GM19455 (cell line): ENCODE results near the gene ABTB2.

Experiments used
- ATAC-seq: cut with Tn5 transposase; IDR thresholded peaks from one replicate; pipeline ENCODE4 v1.9.1; 2021; ENCODE audit not compliant: unreplicated experiment

Gene ABTB2

GRCh38 chr11:34296412-34296811 lies 61.4 kb downstream of the ABTB2 start:
- no peak for ATAC-seq

- no peak for ATAC-seq
These were observed 65.3 kb downstream of the ABTB2 start for GRCh38 chr11:34292546-34292945.

DNA sequence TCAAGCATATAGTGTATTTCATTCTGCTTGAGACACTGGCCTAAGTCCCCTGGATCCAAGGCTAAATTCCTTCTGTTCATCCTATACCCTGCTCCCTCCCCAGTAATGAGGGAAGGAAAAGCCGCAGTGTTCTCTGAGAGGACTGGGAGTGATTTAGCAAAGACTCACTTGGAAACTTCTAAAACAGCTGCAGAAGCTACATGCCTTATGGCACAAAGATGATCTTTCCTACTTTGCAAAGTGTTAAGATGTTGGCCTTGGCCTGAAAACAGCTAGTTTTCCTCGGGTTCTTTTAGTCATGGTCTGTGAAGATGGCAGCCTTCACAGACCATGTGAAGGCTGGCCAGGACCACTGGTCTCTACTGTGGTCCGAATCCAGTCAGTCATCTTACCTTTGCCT lies 65.7 kb downstream of the ABTB2 start:
- no peak for ATAC-seq

DNA sequence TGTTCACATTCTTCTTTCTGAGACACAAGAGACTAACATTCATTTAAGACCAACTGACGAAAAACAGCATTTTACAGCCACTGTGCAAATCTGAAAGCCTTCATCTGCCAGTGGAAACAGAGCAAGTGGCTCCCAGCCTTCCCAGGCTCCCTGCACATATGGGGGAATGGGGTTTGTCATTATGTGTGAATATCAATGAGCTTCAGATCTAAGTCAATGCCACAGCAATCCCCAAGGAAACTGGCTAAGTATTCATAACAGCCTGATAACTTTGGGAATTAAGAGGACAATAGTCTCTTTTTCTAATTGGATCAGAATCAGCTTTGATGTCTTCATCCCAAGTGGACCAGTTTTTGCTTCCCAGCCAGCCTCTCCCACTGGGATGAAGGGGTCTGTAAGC lies 66.9 kb downstream of the ABTB2 start:
- no peak for ATAC-seq

GRCh38 chr11:34288492-34288891 lies 69.3 kb downstream of the ABTB2 start:
- no peak for ATAC-seq

DNA sequence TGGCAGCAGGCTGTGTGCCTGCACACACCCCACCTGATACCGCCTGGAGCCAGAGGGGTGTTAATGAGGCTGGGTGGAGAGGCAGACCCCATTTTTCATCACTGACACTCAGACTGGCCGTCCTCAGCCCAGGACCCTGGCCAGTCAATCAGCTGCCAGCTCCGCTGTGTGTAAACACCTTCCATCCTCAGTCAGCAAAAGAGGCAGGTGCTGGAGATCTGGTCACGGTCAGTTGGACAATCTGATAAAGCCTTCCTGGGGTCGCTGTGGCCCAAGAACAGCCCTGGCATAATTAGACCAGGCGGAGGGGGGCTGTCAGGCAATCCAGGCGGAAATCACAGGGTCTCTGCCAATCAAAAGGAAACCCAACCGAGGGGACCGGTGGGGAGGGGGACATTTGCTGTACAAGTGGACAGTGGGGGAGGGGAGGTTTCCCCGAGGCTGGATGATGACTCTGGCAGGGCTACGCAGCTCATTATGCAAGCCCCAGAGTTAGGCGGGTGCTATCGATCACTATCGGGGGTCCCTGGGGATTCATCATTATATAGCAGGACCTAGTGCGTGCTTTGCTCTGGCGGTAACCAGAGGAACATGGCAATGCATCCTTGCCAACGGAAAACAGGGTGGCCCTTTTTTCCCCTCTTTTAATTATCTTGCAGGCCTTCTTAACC lies 72.9 kb downstream of the ABTB2 start:
- no peak for ATAC-seq

DNA sequence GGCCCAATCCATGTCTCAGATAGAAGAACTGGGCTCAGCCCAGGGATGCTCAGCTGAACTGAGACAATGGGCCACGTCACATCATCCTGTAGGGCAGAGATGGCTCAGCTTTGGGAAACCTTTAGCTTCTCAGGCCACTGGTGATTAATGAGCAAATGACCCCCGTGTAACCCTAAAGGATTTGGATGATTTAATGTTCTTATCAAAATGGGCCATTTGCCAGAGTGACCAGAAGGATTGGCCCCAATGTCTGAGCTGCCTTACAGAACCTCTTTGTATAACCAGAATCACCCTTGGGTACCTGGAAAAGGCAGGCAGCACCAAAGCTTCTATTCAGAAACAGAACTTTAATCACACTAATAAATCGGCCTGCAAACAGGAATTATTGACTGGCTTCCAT lies 73.7 kb downstream of the ABTB2 start:
- no peak for ATAC-seq

DNA sequence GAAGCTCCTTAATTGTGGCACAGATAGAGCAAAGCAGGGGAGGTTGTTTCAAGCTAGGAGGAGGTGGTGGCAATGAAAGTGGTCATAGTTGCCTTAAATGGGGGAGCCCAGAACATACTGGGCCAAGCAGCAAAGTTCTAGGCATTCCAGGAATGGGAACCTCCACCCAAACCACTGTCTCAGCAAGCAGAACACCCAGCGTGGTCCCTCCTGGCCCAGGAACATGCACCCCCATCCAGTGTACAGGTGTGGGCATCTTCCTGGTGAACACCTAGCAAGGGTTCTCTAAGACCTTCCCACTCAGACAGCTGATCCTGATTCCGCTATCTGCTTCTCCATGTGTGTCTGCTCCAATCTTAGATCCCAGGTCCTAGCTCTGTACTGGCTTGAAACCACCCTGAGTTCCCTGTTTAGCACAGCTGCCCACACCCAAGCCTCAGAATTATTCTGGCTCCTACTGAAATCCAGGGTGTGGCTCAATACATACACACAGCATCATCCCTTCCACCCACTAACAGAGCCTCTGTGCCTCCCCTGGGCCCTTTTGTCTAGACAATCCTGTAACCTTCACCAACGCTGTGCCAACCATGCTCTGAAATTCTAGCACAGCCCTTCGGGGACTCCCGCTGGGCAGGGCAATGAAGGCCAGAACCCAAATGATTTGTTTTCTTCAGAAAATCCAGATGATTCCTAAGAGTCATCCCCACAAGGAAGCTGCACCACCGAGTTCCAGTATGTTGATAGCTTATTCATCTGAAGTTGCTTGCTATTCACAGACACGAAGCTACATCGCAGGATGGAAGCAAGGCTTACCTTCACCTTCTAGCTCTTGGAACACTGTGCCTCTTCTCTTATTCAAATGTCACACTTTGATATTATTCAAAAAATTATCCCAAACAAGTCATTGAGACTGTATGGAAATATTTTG lies 76.6 kb downstream of the ABTB2 start:
- ATAC-seq: no peak

DNA sequence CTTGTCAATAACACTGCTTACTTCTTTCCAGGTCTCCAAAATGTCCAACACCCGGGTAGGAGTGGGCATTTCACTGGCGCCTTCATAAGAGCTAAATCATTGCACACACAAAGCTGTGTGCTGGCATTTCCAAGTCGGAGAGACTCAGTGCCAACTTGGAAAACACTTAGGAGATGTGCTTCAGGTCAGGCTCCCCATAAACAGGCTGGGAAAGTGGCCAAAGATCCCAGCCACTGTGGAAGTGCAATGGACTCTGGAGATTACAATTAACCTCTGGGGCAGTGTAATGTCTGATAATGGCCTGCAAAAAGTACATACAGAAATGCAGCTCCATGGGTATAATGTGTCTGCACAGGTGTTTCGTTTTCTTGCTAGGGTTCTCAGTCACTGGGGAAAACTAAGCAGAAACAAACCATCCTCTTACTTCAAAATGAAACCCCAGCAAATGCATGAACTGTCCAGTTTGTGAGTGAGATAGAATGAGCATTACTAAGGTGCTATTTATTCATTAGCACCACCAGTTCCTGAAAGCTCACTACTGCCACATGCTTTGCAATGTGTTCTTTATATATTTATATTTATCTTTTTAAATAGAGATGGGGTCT lies 79.0 kb downstream of the ABTB2 start:
- ATAC-seq: no peak

DNA sequence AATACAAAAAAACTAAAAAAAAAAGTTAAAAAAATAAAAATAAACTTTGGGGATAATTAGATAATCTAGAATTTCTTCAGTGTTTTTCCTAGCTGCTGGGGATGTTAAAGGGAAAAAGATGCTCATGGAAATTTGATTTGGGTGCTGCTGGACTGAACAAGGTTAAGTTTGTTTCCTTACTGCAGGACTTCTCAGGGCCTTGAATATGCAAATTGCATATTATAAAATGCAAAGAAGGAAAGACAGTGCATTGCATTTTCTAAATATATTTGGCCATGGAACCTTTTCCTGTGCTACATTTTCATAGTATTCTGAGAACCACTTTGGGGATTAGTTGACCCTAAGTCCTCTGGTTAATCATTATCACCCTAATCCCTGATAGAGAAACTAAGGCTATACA lies 79.6 kb downstream of the ABTB2 start:
- ATAC-seq: no peak

DNA sequence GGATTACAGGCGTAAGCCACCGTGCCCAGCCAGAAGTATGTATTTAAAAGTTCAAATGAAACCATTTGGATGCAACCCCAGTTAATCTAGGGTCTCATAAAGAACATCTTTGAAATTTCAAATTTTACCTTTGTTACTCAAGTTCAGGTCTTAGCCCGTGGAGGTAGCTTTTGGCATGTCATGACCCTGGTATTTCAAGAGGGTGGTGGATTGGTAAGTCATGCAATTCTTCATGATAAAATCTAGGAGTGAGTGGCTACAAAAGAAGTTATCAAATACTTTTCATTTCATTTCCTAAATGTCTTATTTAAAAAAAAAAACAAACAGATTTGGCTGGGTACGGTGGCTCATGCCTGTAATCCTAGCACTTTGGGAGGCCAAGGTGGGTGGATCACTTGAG lies 80.6 kb downstream of the ABTB2 start:
- no peak for ATAC-seq

DNA sequence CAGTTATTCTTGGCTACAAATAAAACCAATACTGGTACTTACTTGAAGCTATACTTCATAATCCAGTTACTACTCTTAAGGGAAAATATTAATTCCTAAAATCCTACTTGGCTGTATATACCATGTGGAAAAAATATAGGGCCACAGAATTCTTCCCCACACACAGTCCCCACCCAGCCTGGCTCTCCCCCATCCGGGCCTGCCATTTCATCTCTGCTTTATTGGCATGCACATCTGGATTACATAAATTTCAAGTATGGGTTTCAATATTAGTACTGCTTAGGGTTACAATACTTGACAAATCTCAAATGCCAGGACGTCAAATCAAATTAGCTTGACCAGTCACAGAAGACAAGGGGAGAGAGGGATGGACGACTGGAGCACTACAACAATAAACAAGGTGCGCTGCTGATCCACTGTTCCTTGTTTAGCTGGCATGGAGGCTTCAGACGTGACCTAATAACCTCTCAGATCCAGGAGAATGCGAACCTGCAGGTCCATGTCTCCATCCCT lies 81.4 kb downstream of the ABTB2 start:
- no peak for ATAC-seq

DNA sequence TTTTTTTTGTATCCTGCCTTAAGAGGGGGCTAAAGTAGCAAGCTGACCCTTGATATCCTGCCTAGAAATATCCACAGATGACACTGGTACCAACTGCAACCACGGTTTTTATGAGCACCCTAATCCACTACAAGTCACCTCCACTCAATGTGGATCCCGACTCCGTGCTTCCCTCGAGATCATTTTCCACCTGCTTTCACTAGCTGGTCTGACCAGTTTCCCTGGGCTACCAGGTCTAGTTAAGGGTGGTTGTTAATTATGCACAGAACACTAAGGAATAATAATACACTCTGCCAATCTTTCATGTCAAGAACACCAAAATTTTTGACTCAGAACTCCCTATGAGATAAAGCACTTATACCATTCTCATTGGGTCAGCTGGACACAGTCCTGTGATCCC lies 82.3 kb downstream of the ABTB2 start:
- ATAC-seq: no peak

- ATAC-seq: no peak
These were observed 83.0 kb downstream of the ABTB2 start for GRCh38 chr11:34274712-34275398.

DNA sequence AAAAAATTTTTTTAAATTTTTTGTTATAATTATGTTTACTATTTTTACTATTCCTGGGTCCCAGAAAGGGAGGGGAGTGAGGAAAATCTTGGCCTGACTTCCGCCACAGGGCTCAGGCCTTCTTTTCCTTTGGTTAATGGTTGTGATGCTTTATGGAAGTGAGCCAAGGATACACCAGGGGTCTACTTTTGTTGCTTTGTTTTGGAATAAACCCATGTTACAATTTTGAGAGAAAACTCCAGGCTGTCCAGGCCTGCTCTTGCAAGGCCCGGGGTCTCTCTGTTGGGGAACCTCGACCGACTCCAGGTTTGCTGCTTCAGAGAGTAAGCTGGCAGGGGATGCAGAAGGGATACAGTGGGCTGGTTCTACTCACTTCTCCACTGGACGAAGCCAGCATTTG lies 84.7 kb downstream of the ABTB2 start:
- ATAC-seq: no peak

GRCh38 chr11:34271727-34272126 lies 86.1 kb downstream of the ABTB2 start:
- no peak for ATAC-seq

DNA sequence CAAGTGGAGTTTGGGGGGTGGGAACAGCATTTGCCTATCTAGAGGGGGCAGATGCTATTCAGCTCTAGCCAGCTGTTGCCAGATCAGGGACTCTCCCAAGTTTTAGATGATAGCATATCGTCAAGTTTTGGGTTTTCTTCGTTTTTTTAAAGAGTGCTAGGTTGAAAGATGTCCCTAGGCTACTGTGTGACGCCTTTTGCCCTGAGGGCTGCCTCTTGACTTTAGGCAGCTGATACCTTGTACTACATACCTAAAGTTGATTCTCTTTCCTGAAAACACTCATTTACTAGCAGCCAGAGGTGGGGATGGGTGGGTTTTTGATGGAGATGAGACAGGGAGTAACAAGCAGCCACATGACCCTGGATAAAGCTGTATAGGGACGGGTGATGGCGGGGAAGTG lies 87.1 kb downstream of the ABTB2 start:
- ATAC-seq: no peak

- no peak for ATAC-seq
These were observed 88.0 kb downstream of the ABTB2 start for GRCh38 chr11:34269694-34270245.

DNA sequence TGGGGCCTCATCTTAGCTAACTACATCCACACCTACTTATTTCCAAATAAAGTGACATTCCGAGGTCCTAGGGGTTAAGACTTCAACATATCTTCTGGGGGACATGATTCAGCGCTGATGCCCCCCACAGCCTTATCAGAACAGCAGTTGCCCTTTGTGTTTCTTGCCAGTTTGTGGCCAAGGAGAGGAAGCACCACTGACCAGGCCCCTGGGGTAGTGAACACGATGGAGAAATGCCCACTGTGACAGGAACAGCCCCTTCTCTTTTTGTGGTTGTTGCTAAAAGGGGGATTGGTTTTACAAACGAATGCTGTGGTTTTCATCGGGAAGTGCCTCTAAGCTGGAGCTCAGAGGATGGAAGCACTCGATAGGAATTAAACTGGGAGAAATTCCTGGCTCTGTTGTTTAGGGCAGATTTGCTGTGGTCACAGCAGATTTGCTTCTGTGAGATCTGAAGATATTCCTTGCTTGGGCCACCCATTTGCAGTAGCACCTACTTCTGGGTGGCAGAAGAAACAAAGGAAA lies 88.8 kb downstream of the ABTB2 start:
- no peak for ATAC-seq

DNA sequence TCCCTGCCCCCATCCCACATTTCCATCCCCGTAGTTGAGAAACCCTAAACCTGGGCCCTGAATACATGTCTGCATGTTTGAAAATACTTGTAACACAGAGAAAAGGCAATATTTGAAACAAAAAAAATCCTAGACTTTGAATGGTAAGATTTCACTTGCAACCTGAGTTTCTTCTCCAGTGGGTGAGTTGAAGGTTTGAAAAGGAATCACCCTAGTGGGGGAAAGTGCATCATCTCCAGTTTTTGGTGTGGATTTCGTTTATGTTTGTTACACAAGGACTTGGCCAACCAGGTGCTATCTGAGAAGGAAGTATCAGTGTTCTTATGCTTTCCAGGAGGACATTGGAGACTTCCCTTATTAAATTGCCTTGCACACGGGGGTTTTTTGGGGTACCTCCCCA lies 90.4 kb downstream of the ABTB2 start:
- ATAC-seq: no peak

DNA sequence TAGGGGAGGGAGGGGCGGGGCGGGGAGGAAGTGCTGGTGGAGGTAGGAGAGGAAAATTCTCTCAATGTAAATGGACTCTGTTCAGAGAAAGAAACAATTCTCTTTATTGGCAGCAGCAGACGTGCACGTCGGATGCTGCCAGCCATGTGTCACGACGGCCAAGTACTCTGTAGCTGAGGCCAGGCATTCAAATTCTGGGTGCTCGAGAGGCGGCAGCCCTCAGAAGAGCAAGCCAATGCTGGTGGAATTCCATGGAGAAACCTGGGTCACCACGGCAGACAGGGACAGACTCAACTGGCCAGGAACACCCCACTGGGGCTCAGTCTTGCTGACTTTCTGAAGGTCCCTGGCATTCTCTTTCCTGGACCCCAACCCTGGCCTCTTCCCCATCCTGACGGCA lies 90.8 kb downstream of the ABTB2 start:
- no peak for ATAC-seq
